ENCODE measurements around the gene SVOPL.

DNA sequence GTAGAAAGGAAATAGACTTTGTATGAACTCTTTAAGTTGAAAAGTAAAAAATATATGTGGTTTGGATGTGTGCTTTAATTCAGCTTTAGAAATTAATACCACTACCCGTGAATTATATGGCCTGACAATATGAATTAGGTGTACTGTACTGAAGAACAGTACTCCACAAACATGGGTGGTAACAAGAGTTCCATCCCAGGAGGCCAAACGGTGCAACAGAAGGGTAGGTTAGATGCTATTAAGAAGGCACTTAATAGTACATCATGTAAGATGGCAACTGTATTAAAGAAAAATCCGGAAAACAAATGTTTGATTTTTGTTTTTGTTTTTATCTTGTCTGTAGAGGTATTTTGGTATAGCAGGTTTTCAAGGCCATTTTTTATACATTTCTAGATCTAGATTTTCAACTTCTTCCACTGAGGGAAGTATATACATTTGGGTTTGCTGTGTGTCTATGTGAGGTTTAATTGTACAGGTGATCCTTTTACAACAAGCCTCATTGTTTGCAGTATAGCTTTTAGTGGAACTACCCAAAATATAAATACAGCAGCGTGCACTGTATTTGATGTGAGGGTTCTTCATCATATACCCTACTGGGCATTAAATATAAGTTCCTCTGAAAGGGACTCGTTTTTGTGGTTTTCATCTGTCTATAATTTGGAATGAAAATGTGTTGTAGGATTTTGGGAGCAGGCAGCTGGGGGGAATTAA lies 115.7 kb downstream of the SVOPL start:
- TF ChIP-seq POLR2A (IDR thresholded peaks at IDR 0.05; ENCODE audit: extremely low read depth, insufficient read length): no peak
- TF ChIP-seq, protein P1, sequence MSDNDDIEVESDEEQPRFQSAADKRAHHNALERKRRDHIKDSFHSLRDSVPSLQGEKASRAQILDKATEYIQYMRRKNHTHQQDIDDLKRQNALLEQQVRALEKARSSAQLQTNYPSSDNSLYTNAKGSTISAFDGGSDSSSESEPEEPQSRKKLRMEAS (IDR thresholded peaks at IDR 0.05; ENCODE audit: low read depth, low read length): no peak
- TF ChIP-seq, protein P2, sequence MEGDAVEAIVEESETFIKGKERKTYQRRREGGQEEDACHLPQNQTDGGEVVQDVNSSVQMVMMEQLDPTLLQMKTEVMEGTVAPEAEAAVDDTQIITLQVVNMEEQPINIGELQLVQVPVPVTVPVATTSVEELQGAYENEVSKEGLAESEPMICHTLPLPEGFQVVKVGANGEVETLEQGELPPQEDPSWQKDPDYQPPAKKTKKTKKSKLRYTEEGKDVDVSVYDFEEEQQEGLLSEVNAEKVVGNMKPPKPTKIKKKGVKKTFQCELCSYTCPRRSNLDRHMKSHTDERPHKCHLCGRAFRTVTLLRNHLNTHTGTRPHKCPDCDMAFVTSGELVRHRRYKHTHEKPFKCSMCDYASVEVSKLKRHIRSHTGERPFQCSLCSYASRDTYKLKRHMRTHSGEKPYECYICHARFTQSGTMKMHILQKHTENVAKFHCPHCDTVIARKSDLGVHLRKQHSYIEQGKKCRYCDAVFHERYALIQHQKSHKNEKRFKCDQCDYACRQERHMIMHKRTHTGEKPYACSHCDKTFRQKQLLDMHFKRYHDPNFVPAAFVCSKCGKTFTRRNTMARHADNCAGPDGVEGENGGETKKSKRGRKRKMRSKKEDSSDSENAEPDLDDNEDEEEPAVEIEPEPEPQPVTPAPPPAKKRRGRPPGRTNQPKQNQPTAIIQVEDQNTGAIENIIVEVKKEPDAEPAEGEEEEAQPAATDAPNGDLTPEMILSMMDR (IDR thresholded peaks at IDR 0.05; ENCODE audit: low read depth, low read length): no peak
